GM19467 (cell line): ENCODE results near the gene CHST14.
A peak's percentile ranks its signal among the peaks of the same experiment; 100 is the strongest.

ENCODE experiments used
- ATAC-seq: cut with Tn5 transposase; IDR thresholded peaks from one replicate; pipeline ENCODE4 v1.9.1; 2021; ENCODE audit warnings: mild to moderate bottlenecking, moderate library complexity; ENCODE audit not compliant: unreplicated experiment

Gene CHST14

DNA sequence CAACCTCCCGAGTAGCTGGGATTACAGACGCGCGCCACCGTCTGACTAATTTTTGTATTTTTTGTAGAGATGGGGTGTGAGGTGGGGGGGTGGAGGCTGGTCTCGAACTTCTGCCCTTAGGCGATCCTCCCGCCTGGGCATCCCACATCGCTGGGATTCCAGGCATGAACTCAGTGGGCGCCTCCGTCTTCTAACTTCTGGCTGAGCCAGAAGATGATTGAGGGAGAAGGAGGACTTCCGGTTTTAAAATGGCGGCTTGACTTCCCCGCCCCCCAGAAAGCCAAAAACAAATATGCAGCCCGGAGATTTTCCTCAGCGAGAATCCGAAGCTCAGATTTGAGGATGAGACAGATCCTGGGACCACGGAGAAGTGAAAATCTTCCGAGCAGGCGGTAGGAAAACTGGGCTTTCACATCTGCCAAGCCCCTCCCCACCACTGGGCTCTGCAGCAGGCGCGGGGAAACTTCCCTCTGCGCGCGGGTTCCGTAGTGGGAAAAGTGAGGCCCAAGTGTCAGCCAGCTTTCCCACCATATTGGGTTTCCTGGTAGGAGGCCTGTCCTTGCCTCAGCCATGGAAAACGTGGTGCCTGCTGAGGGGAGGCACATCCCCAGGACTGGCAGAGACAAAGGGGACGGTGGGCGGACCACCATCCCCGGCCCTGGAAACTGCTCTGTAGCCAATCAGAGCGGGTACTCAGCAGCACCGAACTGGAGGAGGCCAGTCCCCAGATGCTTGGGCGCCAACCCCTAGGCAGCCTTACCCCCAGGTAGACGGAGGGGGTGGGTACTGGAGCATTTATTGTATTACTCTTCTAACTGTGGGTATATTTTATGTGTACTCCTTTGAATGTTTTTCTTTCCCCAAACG is 17.3 kb downstream of the CHST14 start:
- ATAC-seq = no peak

DNA sequence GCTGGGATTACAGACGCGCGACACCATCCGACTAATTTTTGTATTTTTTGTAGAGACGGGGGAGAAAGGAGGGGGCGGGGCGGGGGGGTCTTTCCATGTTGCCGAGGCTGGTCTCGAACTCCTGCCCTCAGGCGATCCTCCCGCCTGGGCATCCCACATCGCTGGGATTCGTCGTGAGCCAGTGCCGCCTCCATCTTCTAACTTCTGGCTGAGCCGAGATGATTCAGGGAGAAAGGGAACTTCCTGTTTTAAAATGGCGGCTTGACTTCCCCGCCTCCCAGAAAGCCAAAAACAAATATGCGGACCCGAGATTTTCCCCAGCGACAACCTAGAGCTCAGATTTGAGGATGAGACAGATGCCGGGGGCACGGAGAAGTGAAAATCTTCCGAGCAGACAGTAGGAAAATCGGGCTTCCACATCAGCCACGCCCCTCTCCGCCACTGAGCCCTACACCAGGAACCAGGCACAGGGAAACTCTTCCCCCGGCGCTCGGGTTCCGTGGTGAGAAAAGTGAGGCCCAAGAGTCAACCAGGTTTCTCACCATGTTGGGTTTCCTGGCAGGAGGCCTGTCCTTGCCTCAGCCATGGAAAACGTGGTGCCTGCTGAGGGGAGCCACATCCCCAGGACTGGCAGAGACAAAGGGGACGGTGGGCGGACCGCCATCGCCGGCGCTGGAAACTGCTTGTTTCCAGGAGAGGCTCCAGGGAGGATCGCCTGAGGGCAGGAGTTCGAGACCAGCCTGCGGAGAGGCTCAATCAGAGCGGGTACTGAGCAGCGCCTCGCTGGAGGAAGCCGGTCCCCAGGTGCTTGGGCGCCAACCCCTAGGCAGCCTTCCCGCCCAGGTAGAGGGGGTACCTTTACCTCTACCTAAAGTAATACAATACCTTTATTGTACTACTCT is 18.7 kb downstream of the CHST14 start:
- no peak for ATAC-seq

DNA sequence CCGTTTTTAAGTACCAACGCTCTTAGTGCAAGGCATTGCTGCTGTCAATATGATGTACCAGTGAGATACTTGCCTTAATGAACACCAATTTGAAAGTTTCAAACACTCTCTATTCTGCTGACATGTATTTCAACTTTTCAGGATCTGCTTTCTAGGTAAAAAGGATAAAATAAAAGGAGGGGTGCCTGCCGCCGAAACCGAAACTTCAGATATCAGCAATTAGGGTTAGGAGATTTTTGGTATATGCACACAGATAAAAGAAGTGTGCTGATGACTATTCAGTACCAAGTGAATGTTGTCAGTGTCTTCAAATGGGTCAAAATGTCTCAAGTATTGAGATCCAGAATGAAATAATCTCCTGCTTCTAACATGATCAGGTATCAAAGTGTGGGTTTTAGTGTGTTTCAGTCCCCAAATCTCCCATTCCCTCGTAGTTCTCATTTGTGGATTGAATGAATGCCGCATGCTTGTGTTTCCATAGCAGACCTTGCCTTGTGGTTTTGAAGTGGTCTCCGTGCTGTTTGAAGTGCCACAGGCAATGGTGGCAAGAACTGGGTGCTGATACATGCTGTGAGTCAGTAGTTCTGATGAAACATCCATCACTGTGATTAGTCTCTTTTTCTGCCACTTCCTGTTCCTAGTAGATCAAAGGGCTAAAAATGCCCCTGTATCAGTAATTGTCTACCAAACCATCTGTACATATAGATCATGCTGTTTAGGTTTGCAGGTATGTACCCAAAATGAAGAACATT is 22.5 kb downstream of the CHST14 start:
- ATAC-seq = no peak

DNA sequence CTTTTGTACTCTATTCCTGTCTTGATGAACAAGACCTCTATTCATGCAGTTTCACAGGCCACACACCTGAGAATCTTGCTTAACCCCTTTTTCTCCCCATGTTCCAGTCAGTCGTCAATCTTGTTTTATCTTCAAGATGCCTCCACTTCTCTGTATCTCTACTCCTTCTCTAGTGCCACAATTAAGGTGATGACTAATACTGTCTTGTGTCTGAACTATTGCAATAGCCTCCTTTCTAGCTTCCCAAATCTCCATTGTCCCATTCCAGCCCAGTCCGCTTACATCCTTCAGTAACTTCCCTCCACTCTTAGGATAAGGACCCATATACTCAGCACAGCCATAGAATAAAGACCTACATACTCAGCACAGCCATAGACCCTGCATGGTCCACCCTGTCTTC is 24.7 kb downstream of the CHST14 start:
- ATAC-seq = no peak

GRCh38 chr15:40498418-40498817 is 27.6 kb downstream of the CHST14 start:
- no peak for ATAC-seq

GRCh38 chr15:40498891-40499290 is 28.1 kb downstream of the CHST14 start:
- ATAC-seq = no peak

DNA sequence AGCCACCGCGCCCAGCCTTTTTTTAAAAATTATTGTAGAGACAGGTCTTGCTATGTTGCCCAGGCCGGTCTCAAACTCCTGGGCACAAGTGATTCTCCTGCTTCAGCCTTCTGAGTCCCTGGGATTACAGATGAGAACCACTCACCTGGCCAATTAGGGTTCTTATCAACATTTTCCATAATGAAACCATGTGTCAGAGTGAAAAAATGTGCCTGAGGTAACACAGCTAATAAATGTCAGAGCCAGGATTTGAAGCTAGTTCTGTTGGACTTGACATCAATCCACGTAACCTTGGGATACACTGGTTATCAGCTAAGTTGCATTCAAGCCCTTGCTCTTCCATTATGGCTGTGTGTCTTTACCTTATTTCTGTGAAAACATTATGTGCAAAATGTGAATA is 29.1 kb downstream of the CHST14 start:
- no peak for ATAC-seq

GRCh38 chr15:40500568-40501330 is 30.0 kb downstream of the CHST14 start:
- no peak for ATAC-seq

DNA sequence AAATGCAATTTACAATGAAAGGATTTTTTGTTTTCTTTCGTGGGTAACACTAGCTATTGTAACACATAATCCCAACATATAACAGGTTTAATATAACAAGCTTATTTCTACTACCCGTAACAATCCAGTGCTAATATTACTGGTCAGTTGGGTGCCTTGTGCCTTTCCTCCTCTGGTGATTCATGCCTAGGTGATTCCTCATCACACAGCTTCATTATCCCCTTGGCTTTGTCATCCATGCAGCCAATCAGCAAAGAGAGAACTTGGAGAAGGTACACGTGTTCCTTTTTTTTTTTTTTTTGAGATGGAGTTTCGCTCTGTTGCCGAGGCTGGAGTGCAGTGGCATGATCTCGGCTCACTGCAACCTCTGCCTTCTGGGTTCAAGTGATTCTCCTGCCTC is 30.7 kb downstream of the CHST14 start:
- no peak for ATAC-seq

GRCh38 chr15:40506964-40507571 is 36.3 kb downstream of the CHST14 start:
- ATAC-seq = no peak

DNA sequence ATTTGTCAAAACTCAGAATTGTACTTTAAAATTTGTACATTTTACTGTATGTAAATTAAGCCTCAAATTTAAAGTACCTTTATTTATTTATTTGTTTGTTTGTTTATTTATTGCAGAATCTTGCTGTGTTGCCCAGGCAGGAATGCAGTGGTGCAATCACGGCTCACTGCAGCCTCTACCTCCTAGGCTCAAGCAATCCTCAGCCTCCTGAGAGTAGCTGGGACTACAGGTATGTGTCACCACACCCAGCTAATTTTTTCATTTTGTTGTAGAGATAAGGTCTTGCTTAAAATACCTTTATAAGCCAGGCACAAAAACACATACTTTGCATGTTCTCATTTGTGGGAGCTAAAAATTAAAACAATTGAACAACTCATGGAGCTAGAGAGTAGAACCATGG is 37.4 kb downstream of the CHST14 start:
- no peak for ATAC-seq

- no peak for ATAC-seq
Measured at GRCh38 chr15:40510201-40510600, 39.4 kb downstream of the CHST14 start.

DNA sequence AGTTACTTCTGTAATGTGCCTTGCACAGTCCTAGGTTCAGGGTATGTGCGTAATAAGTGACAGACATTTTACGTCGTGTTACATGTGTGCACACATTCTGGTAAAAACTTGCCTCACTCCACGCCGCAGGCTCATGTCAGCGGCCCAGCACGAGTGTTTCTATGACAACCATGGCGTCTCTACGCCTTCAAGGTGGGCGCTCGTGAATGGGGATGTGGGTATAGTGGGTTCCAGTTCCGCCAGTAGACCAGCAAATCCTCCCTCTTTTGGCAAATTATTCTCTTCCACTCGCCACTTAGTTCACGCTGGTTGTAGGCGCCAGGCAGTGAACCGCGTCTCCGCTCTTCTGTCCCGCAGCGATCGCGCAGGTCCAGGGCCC is 40.3 kb downstream of the CHST14 start:
- ATAC-seq = peak; percentile 59

GRCh38 chr15:40511472-40512133 is 40.8 kb downstream of the CHST14 start:
- ATAC-seq = peak; percentile 35

DNA sequence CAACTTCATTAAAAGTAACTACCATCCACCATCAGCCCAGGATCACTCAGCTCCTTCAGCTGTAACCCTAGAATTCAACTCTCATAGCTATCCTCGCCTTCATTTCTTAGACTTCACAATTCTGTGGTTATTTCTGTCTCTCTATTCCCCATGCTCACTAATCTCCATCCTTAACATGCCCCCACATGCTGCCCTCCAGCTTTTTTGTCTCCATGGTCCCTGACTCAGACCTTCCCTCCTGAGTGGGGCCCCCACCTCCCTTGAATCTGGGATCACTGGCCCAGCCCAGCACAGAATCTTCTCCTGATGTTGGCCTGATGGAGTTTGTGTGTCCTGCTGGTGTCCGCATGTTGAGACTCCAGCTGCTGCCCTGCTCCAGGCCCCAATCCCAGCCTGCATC is 41.7 kb downstream of the CHST14 start:
- ATAC-seq = no peak

- no peak for ATAC-seq
Measured at GRCh38 chr15:40513609-40514008, 42.8 kb downstream of the CHST14 start.

DNA sequence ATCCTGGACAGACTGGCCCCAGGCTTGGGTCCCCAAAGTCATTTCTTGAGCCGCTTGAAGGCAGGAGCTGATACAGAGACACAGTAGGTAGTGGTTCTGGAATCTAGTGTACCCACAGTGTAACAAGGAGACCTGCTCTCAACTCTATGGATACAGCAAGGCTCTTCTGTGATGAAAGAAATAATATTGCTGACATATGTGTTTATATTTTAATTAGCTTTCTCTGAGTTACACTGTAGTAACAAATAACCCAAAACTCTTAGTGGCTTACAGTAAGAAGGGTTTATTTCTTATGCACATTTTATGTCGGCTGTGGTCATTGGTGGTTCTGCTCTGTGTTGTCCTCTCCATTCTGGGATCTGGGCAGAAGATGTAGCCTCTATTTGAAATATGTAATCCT is 45.5 kb downstream of the CHST14 start:
- no peak for ATAC-seq
